Activated CD4-positive, alpha-beta T cell treated with anti-CD3 and anti-CD28 coated beads, Interleukin-2, amount 50 U/mL, for 4 hours (primary cell): ENCODE data around the gene ZNF791.
"Not testable (repeated sequence)": the region's sequence is repeated elsewhere in the genome, so short reads cannot be mapped to it uniquely, and the experiment has no call there.

Experiments
- DNase-seq, 2 experiments: peaks; one replicate each; pipeline ENCODE4 v3.0.0-alpha.2; 2020

Gene ZNF791

GRCh38 chr19:12610540-12611360 is at the start of gene ZNF791, which contains the start of gene ZNF490:
Gene ZNF791, plus strand, starts transcription at chr19:12610920. Its CDS starts 160 bp downstream, at chr19:12611080.
Gene ZNF490, minus strand, starts transcription at chr19:12610813. Its CDS starts 133 bp downstream, at chr19:12610680.
- peak; percentile 95 to 96 for DNase-seq

- DNase-seq, result peak; percentile 89 to 95
These were observed 46.6 kb upstream of the ZNF791 start for GRCh38 chr19:12564016-12564664.

DNA sequence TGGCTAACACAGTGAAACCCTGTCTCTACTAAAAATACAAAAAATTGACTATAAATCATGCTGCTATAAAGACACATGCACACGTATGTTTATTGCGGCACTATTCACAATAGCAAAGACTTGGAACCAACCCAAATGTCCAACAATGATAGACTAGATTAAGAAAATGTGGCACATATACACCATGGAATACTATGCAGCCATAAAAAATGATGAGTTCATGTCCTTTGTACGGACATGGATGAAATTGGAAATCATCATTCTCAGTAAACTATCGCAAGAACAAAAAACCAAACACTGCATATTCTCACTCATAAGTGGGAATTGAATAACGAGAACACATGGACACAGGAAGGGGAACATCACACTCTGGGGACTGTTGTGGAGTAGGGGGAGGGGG is 44.3 kb upstream of the ZNF791 start:
- DNase-seq, result not testable (repeated sequence)

DNA sequence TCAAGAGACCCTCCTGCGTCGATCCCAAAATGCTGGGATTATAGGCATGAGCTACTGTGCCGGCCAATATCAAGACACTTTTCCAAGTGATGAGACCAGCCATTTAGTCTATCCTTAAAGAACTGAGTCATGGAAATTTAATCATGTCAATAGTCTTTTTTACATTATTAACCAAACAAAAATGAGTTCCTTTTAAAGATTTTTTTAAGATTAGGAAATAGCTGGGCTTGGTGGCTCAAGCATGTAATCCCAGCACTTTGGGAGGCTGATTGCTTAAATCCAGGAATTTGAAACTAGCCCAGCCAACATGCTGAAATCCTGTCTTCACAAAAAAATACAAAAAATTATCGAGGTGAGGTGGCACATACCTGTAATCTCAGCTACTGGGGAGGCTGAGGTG is 42.8 kb upstream of the ZNF791 start:
- no peak for DNase-seq

DNA sequence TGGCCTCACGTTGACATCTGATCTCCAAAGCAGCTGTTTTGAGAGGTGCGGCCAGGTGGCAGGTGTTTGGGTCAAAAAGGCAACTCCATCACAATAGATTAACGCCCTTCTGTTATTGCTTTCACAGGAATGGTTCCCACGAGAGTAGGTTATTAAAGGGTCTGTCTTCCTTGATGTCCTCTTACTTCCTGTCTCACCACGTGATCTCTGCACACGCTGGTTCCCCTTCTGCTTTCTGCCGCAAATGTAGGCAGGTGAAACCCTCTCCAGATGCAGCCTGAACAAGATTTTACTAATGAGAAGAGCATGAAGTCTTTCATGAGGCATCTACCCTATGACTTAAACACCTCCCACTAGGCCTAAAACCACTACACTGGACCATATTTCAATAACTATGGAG is 36.7 kb upstream of the ZNF791 start:
- no peak for DNase-seq

- no peak for DNase-seq
These were observed 32.1 kb upstream of the ZNF791 start for GRCh38 chr19:12578641-12579040.

- no peak for DNase-seq
These were observed 30.5 kb upstream of the ZNF791 start for GRCh38 chr19:12580180-12580694.

DNA sequence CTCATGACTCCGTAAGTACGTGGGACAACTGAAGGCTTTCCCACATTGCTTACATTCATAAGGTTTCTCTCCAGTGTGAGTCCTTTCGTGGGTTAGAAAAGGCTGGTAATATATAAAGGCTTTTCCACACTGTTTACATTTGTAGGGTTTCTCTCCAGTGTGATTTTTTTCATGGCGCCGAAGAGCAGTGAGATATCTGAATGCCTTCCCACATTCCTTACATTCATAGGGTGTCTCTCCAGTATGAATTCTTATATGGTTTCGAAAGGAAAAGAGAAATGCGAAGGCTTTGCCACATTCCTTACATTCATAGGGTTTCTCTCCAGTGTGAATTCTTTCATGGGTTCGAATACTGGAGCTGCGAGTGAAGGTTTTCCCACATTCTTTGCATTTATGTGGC is 29.6 kb upstream of the ZNF791 start:
- no peak for DNase-seq

- DNase-seq, result no peak
These were observed 14.2 kb upstream of the ZNF791 start for GRCh38 chr19:12596485-12596884.

GRCh38 chr19:12596927-12597548 is 13.7 kb upstream of the ZNF791 start:
- no peak for DNase-seq

- DNase-seq, result no peak
These were observed 13.1 kb upstream of the ZNF791 start for GRCh38 chr19:12597594-12597993.

GRCh38 chr19:12603714-12604113 is 7.0 kb upstream of the ZNF791 start:
- DNase-seq, result peak; percentile 38 to 50

GRCh38 chr19:12606796-12607195 is 3.9 kb upstream of the ZNF791 start:
- DNase-seq, result no peak

DNA sequence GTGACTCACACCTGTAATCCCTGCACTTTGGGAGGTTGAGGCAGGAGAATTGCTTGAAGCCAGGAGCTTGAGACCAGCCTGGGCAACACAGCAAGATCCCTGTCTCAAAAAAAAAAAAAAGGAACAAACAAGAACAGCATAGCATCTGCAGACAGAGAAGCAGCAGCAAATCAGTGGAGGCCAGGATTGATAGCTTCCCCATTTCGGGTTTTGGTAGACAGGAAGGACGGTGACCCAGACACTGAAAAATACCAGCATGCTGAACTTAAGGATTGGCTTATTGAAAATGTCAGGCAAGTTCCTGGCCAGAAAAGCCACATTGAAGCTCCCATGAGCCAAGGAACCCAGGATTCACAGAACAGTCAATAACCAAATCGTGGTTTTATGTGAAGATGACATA is 3.1 kb upstream of the ZNF791 start:
- no peak for DNase-seq

DNA sequence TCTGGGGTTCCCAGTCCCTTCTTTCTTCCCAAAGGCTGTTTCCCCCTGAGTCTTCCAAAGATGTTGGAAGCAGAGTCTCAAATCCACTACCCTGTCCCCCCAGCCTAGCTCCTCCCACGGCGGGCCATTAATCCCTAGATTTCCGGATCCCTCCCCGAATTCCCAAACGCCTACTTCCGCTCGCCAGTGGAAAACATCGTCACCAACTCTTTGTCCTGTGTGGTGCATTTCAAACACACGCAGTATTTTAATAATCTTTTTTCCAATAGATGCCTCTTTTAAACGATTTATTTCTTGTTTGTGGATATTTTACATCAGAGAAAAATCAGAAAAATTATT is 610 bp downstream of the ZNF791 start:
- DNase-seq, result no peak

DNA sequence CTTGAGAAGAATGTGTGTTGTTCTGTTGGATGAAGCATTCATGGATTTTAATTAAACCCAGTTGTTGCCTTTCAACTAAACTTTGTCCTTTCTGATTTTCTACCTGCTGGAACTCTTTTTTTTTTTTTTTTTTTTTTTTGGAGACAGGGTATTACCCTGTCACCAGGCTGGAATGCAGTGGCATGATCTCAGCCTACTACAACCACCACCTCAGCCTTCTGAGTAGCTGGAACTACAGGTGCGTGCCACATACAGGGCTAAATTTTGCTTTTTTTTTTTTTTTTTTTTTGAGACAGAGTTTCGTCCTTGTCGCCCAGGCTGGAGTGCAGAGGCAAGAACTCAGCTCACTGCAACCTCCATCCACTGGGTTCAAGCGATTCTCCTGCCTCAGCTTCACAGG is 6.9 kb downstream of the ZNF791 start:
- no peak for DNase-seq

DNA sequence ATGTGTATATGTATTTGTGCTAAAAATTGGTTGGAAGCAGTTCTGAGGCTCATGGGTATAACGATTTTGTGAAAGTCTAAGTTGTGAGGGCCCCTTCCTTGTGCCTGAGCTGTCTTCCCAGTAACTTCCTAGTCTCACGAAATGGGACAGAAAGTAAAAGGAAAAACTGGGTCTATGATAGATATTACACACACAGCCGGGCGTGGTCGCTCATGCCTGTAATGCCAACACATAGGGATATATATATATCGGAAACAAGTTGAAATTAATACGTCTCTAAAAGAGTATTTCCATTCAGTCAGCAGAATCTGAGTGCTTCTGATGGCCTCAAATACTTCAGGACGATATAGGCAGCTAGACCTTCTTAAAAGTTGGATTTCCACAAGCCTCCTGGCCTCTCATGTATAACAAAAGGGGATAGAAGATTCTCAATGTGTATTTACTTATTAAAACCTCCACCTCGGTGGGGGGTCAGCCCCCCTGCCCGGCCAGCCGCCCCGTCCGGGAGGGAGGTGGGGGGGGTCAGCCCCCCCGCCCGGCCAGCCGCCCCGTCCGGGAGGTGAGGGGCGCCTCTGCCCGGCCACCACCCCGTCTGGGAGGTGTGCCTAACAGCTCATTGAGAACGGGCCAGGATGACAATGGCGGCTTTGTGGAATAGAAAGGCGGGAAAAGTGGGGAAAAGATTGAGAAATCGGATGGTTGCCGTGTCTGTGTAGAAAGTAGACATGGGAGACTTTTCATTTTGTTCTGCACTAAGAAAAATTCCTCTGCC is 10.7 kb downstream of the ZNF791 start:
- DNase-seq, result not testable (repeated sequence)

DNA sequence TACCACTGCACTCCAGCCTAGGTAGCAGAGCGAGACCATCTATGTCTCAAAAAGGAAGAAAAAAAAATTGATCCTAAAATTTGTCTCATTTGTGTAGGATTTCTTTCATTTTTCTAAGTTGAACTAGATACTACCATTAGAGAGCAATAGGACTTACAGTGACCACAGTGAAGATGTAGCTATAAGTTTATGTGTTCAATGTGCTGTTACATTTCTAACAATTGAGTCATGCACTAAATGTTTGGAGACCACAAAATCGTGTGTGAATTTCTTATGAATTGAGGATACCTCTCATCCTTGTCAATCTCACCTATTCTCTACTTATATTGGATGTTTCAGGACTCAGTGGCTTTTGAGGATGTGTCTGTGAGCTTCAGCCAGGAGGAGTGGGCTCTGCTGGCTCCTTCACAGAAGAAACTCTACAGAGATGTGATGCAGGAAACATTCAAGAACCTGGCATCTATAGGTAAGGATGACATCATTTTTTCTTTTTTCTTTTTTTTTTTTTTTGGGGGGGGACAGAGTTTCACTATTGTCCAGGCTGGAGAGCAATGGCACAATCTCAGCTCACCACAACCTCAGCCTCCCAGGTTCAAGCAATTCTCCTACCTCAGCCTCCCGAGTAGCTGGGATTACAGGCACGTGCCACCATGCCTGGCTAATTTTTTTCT is 12.8 kb downstream of the ZNF791 start:
- DNase-seq, result no peak

GRCh38 chr19:12626958-12627357 is 16.2 kb downstream of the ZNF791 start:
- DNase-seq, result no peak

DNA sequence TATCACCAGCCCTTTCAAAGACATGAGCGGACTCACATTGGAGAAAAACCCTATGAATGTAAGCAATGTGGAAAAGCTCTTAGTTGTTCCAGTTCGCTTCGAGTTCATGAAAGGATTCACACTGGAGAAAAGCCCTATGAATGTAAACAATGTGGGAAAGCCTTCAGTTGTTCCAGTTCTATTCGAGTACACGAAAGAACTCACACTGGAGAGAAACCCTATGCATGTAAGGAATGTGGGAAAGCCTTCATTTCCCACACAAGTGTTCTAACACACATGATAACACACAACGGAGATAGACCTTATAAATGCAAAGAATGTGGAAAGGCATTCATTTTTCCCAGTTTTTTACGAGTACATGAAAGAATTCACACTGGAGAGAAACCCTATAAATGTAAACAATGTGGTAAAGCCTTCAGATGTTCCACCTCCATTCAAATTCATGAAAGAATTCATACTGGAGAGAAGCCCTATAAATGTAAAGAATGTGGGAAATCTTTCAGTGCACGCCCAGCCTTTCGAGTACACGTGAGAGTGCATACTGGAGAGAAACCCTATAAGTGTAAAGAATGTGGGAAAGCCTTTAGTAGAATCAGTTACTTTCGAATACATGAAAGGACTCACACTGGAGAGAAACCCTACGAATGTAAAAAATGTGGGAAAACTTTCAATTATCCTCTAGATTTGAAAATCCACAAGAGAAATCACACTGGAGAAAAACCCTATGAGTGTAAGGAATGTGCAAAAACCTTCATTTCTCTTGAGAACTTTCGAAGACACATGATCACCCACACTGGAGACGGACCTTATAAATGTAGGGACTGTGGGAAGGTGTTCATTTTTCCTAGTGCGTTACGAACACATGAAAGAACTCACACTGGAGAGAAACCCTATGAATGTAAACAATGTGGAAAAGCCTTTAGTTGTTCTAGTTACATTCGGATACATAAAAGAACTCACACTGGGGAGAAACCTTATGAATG is 17.6 kb downstream of the ZNF791 start:
- no peak for DNase-seq

DNA sequence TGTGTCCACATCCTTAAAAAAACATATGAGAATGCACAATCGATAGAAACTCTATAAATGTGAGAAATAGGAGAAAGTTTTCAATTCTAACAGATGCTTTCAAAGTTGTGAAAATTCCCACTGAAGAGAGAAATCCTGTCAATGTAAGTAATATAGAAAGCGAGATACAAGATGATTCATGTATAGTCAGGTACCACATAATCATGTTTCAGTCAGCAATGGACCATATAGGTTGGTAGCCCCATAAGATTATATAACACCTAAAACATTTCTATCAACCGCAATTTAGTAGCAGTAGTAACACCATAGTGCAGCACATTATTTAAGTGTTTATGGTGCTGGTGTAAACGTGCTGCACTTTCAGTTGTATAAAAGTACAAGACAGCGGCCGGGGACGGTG is 18.5 kb downstream of the ZNF791 start:
- DNase-seq, result no peak
